AG04449 (cell line): ENCODE measurements around the gene SLC6A3.
A peak's percentile ranks its signal among the peaks of the same experiment; 100 is the strongest.

Experiments used
- CTCF ChIA-PET: fragments of 350-600 bp; formaldehyde crosslinking; extraction: SDS; loops from one replicate; lab custom pipeline; 2021; ENCODE audit warnings: antibody characterized with exemption; lab: Yijun Ruan, JAX
- POLR2A ChIA-PET: fragments of 400-600, 350-600 bp; formaldehyde crosslinking; extraction: SDS; loops from one replicate; lab custom pipeline; 2020; ENCODE audit warnings: antibody characterized with exemption, inconsistent platforms; lab: Yijun Ruan, JAX
- DNase-seq: peaks from one replicate; pipeline ENCODE4 v3.0.0-alpha.2; 2010; ENCODE audit warnings: low read depth, low spot score
- H3K4me3 ChIP-seq: 2 replicates; pipeline ENCODE4 v1.5.1; 2011; ENCODE audit warnings: low read depth, mild to moderate bottlenecking, control low read depth, low read length
- CTCF ChIP-seq: IDR thresholded peaks from one replicate; pipeline ENCODE4 v1.5.1; 2011; ENCODE audit warnings: mild to moderate bottlenecking, moderate library complexity, low read length, control low read depth, inconsistent platforms; ENCODE audit not compliant: insufficient read depth; ENCODE audit errors: missing control alignments

Gene SLC6A3

GRCh38 chr5:1471240-1471853, 26.1 kb upstream of the SLC6A3 start:
- DNase-seq, result no peak
- no peak overlapping the region for H3K4me3 ChIP-seq
- TF ChIP-seq CTCF, result no peak
- CTCF ChIA-PET, result no interaction called here
- POLR2A ChIA-PET, result no interaction called here

GRCh38 chr5:1470762-1471211, 25.5 kb upstream of the SLC6A3 start:
- ChIA-PET CTCF (interaction anchor here (1.1 kb wide), 1 partner anchor 175 kb away, joined by 3 read pairs; no protein-coding TSS in a partner anchor), POLR2A (no interaction called here)
- DNase-seq, result no peak
- TF ChIP-seq CTCF, result no peak
- H3K4me3 ChIP-seq, result no peak overlapping the region

- no peak overlapping the region for H3K4me3 ChIP-seq
- ChIA-PET CTCF (interaction anchor here (1.0 to 1.1 kb wide), 3 partner anchors 7 to 104 kb away, joined by 3 read pairs; no protein-coding TSS in a partner anchor), POLR2A (no interaction called here)
- DNase-seq, result no peak
- no peak for TF ChIP-seq CTCF
Observed at GRCh38 chr5:1468629-1469527, 23.6 kb upstream of the SLC6A3 start.

- DNase-seq, result no peak
- CTCF ChIA-PET, result interaction anchor here (1.0 to 1.1 kb wide), 3 partner anchors 8 to 103 kb away, joined by 3 read pairs; no protein-coding TSS in a partner anchor
- no peak overlapping the region for H3K4me3 ChIP-seq
- TF ChIP-seq CTCF, result peak; percentile 48
- POLR2A ChIA-PET, result no interaction called here
Observed at GRCh38 chr5:1468247-1468612, 23.0 kb upstream of the SLC6A3 start.

- POLR2A ChIA-PET, result interaction anchor here (0.6 kb wide), 1 partner anchor 513 kb away, joined by 3 read pairs; no protein-coding TSS in a partner anchor
- DNase-seq, result no peak
- no peak for TF ChIP-seq CTCF
- CTCF ChIA-PET, result interaction anchor here (1.0 kb wide), 2 partner anchors 9 to 102 kb away, joined by 3 read pairs; no protein-coding TSS in a partner anchor
- no peak overlapping the region for H3K4me3 ChIP-seq
Observed at GRCh38 chr5:1467341-1468246, 22.4 kb upstream of the SLC6A3 start.
